GM19035 (cell line): ENCODE measurements around the gene ARG2.

Experiments used
- ATAC-seq: cut with Tn5 transposase; IDR thresholded peaks from one replicate; pipeline ENCODE4 v1.9.1; 2021; ENCODE audit not compliant: unreplicated experiment

The ARG2 gene

GRCh38 chr14:67636361-67636919 lies 16.7 kb downstream of the ARG2 start:
- ATAC-seq = no peak

DNA sequence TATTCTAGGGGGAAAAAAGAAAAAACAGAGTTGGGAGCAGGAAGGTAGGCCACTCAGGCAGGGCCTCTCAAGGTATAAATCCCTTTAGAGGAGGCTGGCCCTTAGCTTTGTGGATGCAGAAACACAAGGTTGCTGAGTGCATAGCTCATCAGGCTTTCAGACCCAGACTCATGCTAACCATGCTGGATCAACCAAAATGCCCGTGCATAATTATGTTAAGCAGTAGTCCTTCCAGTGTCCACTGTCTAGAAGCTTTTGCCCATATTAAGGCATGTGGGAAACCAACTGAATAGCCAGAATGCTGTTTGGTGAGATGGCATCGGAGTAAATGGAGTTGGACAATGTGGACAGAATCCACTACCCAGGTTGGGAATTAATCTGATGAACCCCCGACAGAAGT lies 18.9 kb downstream of the ARG2 start:
- no peak for ATAC-seq

GRCh38 chr14:67641480-67641879 lies 21.8 kb downstream of the ARG2 start:
- ATAC-seq = no peak

GRCh38 chr14:67641902-67642749 lies 22.4 kb downstream of the ARG2 start:
- ATAC-seq = no peak

DNA sequence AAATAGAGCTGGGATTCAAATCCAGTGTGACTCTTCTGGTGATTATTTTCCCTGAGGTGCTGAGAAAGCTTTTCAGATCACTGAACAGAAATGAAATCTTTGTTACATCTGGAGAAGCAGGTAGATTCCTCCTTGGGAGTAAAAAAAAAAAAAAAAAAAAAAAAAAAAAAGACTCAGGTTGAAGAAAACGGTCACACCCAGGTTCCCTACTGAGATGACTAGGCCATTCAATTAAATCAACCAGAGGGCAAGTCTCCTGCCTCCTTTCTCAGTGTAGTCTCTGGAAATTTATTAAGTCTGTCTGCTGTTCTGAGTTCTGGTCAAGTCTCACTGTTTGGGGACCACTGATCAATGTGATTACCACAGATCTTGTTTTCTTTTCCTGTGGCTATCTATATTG lies 24.0 kb downstream of the ARG2 start:
- no peak for ATAC-seq

DNA sequence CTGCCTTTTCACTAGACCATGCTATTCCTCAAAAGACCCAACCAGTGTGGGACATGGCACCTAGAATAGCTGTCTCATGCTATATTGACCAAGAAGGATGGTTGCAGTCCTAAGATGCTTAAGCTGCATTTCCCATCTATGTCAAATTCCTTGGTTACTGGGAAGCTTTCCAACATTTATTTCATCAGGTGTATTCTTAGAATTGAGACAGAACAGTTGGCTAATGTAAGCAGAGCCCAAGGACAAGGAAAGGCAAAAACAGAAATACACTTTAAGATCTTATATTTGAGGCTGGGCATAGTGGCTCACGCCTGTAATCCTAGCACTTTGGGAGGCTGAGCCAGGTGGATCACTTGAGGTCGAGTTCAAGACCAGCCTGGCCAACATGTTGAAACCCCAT lies 24.7 kb downstream of the ARG2 start:
- ATAC-seq = no peak

DNA sequence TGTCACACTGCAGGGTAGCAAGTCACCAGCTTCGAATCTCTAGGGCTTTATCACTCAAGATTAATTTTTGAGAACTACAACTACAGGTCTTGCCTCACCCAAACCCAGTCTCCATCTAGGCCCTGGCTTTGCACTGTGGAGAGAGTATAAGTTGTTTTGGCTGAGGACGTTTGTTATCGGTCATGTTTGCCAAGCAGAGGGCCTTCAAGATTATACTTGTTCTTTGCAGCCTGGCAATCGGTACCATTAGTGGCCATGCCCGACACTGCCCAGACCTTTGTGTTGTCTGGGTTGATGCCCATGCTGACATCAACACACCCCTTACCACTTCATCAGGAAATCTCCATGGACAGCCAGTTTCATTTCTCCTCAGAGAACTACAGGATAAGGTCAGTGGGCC lies 25.7 kb downstream of the ARG2 start:
- ATAC-seq = no peak

- no peak for ATAC-seq
These were observed 26.4 kb downstream of the ARG2 start for GRCh38 chr14:67646131-67646530.

GRCh38 chr14:67650151-67650550 lies 30.4 kb downstream of the ARG2 start:
- no peak for ATAC-seq

DNA sequence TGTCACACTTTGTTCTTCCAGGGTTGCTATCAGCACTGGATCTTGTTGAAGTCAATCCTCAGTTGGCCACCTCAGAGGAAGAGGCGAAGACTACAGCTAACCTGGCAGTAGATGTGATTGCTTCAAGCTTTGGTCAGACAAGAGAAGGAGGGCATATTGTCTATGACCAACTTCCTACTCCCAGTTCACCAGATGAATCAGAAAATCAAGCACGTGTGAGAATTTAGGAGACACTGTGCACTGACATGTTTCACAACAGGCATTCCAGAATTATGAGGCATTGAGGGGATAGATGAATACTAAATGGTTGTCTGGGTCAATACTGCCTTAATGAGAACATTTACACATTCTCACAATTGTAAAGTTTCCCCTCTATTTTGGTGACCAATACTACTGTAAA lies 31.0 kb downstream of the ARG2 start:
- no peak for ATAC-seq

DNA sequence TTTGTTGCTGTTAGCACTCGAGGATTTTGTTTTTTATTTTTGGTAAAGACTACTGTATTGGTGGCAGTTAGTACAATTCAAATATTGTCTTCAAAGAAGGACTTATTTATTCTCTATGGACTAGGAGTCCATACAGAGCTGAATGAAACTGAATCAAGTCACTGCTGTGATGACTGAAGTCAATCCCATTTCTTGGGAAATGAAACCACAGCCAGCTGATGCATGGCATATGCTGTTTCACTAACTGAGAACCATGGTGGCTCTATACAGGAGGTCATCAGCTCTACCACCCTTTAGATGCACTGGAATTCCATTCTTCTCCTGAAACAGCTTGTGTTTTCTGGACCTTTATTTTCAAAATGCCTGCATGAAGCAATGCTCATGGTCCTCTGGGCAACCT lies 32.5 kb downstream of the ARG2 start:
- ATAC-seq = no peak

DNA sequence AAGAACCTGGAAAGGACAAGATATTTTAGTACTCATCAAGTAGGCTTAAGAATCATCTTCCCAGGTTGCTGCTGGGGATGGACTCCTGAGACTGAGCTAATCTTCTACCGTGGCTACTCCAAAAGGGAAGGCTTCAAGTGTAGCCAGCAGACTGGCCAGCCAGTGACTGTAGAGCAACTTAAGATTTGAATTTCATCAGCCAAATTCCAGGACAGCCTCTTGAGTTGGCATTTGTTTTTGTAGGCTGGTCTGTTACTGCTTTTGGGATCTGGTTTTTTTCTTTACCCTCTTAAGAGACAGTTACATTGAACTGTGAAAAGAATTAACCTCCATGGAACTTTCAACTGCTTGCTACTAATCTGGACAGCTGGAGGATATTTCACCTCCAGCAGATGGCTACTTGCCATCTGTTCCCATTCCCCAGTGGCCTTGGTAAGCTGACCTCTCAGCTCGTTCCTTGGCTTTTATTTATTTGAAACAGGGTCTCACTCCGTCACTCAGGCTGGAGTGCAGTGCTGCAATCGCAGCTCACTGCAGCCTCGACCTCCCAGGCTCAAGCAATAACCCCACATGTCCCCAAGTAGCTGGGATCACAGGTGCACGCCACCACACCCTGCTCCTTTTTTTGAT lies 34.0 kb downstream of the ARG2 start:
- no peak for ATAC-seq

- no peak for ATAC-seq
These were observed 43.9 kb downstream of the ARG2 start for GRCh38 chr14:67663633-67664032.

DNA sequence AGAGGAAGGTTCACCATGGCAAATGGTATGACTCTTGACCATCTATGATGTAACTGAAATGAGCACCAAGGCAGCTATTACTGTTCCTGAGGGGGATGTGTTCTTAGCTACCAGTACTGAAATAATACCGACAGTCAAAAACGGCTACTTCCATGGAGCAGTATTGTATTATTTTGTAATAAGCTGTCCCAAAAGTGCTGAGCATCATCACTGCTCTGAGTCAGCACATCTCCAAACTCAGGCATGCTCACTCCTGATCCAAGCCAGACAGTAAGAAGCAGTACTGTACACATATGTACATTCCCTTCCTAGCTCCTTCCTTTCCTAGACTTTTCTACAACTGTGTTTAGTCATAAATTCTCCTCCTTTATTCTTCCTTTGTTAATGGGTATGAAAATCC lies 46.1 kb downstream of the ARG2 start:
- no peak for ATAC-seq

- peak; percentile 65 for ATAC-seq
These were observed 47.2 kb downstream of the ARG2 start for GRCh38 chr14:67666750-67667449.

- ATAC-seq = no peak
These were observed 48.8 kb downstream of the ARG2 start for GRCh38 chr14:67668559-67668958.

DNA sequence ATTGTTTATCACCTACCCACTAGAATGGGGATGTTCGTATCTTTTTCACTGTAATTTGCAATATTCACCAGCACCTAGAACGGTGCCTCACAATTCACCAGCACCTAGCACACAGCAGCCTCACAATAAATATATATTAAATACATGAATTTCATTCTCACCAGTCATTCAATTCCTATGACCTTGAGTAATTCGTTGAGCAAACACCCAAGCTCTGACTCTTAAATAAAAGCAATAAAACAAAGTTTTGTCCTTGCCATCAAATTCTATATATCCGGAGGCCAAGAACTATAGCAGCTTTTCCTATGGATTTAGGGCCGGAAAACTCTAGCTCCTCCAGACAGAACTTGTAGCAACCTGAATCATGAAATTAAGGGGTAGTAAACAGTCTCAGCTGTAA lies 53.7 kb downstream of the ARG2 start:
- ATAC-seq = no peak

- ATAC-seq = peak; percentile 43
These were observed 54.4 kb downstream of the ARG2 start for GRCh38 chr14:67674139-67674479.

DNA sequence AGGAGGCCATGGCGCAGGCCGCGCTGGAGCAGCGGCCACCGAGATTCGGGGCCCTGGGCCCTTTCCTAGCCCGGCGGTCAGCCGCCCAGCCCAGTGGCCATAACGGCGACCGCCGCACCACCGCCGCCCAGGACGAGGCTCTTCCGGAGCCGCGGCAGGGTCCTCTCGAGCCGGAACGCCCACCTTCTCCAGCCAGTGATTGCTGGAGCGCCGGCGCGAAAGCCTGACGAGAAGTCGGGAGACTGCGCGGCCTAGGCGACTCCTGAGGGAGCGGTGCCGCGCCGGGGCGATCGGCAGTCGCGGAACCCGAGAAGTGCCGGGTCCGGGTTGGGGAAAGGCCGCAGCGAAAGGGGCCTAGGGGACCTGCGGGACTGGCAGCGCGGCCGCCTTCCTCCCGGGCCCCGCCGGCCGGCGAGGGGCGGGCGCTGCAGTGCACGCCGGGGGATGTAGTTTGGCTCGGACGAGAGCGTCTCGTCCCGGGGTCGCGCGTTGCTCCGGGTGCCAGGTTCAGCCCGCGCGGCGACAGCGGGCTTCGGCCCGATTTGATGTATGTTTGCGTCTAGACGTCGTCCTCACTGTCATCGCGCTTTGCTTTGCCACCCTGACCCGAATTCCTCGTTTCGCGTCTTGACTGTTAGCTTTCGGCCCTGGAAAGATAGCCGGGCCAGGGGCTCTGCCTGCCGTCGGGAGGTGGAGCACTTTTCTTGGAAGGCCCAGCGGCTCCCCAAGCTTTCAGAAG lies 54.9 kb downstream of the ARG2 start, which contains the start of gene VTI1B:
VTI1B (minus strand) TSS at position 153 of the 739 bp plus-strand sequence; CDS start at position 10, 143 bp downstream.
- peak; percentile 88 for ATAC-seq

GRCh38 chr14:67675219-67675582 lies 55.5 kb downstream of the ARG2 start:
- no peak for ATAC-seq

DNA sequence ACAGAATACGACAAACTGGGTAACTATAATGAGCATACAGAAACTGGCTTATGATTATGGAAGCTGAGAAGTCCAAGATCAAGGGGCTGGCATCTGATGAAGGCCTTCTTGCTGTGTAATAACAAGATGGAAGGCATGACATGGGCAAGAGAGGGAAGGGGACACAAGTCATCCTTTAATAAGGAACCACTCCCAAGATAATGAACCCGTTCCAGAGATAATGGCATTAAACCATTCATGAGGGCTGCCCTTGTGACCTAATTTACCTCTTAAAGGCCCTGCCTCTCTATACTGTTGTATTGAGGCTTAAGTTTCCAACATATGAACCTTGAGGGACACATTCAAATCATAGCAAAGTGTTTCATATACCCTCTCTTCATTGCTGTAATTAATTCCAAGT lies 59.3 kb downstream of the ARG2 start:
- no peak for ATAC-seq
